ENCODE measurements around the gene ZFHX3. TPM values are rescaled to one million over a fixed set of nuclear protein-coding genes. Genes with fewer than 3 reads are reported as not detected.
A peak's percentile ranks its signal among the peaks of the same experiment; 100 is the strongest.

Gene ZFHX3
- total and polyA plus RNA-seq, 7 experiments from 2014 or later: 0.09 to 9.8 (median 1.7) TPM

DNA sequence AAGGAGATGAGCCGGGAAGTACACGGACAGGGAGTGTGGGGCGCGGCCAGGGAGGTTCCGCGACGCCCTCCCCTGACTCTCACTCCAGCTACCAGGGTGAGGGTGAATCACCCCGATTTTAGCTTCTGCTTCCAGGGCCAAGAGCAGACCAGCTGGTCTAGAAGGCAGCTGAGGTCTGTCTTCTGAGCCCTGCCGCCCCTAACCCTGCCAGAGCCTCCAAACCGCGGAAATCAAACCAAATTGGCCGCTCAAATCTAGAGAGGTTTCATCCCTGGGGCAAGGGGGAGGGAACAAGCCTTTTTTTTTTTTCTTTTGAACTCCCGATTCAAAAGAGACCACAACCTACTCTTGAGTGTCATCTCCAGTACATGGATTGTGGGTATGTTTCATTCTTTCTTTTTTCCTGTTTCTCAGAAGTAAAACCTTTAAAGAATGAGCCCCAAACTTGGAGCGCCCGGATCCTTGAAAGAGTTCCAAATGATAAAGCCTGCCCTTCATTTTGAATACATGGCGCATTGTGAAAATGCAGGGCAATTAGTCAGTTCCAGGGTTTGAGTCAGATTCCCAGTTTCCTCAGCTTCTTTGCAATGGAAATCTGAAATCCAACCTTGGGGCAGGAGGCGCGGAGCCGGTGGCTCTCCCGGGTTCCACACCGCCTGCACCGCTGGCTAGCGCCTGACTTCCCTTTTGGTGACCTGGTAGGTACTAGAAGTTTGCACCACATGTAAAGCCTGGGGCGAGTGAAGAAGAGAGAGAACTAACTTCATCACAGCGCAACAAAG is 16.5 kb upstream of the ZFHX3 start:
- H3K27me3 Mint-ChIP-seq: peaks cover 65 to 94% (median 74%) of the 10 kb centered on the region in 5 donors
- CTCF ChIA-PET: no interaction called here
- H3K4me3 Mint-ChIP-seq: peak overlapping the region in 5 of 10 donors; percentile 1 to 40 (median 27)

DNA sequence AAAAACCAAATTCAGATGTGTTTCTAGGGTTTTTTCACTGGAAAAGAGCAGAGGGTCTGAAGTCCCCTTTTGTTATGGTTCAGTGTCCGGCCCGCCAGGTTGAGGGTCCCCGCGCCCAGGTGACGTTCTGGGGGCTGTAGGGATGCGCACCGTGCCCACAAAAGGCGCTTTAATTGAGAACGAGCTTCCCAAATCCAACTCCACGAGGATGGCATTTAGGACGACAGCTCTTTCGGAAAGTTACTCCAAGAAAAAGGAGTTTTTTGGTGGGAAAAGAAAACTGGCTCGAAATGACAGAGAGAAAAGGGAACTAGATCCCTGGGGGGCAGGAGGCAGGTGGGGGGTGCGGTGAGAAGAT is 15.9 kb upstream of the ZFHX3 start:
- peaks cover 0 to 16% of the 10 kb centered on the region in 2 donors for H3K27me3 ChIP-seq (ENCODE audit: control insufficient read depth in 2 of 2, insufficient read depth in 2 of 2, low read length in 2 of 2)
- no peak for DNase-seq
- Mint-ChIP-seq H3K4me1 (peaks cover 10 to 24% (median 15%) of the 10 kb centered on the region in 7 donors), H3K4me3 (peak overlapping the region in 3 of 10 donors; percentile 1 to 40 (median 17)), H3K27ac (no peak overlapping the region), H3K27me3 (peaks cover 64 to 94% (median 75%) of the 10 kb centered on the region in 5 donors), H3K9me3 (no peaks in the 10 kb centered on the region), H3K36me3 (no peaks in the 10 kb centered on the region)
- H3K9me3 ChIP-seq (ENCODE audit: control insufficient read depth in 2 of 3, low read length in 3 of 3): no peaks in the 10 kb centered on the region
- ChIA-PET POLR2A (no interaction called here), CTCF (no interaction called here)
- no peak overlapping the region for H3K27ac ChIP-seq (ENCODE audit: low read depth, low read length)
- H3K4me3 ChIP-seq (ENCODE audit: low read length): no peak overlapping the region
- intact Hi-C loops (cut with micrococcal nuclease): no loop called here
- H3K4me1 ChIP-seq (ENCODE audit: control insufficient read depth in 2 of 2, insufficient read depth in 2 of 2, low read length in 2 of 2): no peaks in the 10 kb centered on the region
- no peak for ATAC-seq
- H3K36me3 ChIP-seq (ENCODE audit: control insufficient read depth in 2 of 3, insufficient read depth in 3 of 3, low read length in 3 of 3): no peaks in the 10 kb centered on the region

More for the DNA sequence above, 16.5 kb upstream of the ZFHX3 start:
- DNase-seq (no peak), ATAC-seq (peak; percentile 64)
- intact Hi-C loops (cut with micrococcal nuclease): no loop called here
- Histone ChIP-seq H3K36me3 (ENCODE audit: control insufficient read depth in 2 of 3, insufficient read depth in 3 of 3, low read length in 3 of 3) (no peaks in the 10 kb centered on the region), H3K4me1 (ENCODE audit: control insufficient read depth in 2 of 2, insufficient read depth in 2 of 2, low read length in 2 of 2) (no peaks in the 10 kb centered on the region), H3K27me3 (ENCODE audit: control insufficient read depth in 2 of 2, insufficient read depth in 2 of 2, low read length in 2 of 2) (peaks cover 0 to 16% of the 10 kb centered on the region in 2 donors), H3K9me3 (ENCODE audit: control insufficient read depth in 2 of 3, low read length in 3 of 3) (no peaks in the 10 kb centered on the region), H3K4me3 (ENCODE audit: low read length) (no peak overlapping the region), H3K27ac (ENCODE audit: low read depth, low read length) (no peak overlapping the region)
- POLR2A ChIA-PET: no interaction called here
- Mint-ChIP-seq H3K27ac (no peak overlapping the region), H3K9me3 (no peaks in the 10 kb centered on the region), H3K36me3 (no peaks in the 10 kb centered on the region), H3K4me1 (peaks cover 8 to 18% (median 9%) of the 10 kb centered on the region in 7 donors)

DNA sequence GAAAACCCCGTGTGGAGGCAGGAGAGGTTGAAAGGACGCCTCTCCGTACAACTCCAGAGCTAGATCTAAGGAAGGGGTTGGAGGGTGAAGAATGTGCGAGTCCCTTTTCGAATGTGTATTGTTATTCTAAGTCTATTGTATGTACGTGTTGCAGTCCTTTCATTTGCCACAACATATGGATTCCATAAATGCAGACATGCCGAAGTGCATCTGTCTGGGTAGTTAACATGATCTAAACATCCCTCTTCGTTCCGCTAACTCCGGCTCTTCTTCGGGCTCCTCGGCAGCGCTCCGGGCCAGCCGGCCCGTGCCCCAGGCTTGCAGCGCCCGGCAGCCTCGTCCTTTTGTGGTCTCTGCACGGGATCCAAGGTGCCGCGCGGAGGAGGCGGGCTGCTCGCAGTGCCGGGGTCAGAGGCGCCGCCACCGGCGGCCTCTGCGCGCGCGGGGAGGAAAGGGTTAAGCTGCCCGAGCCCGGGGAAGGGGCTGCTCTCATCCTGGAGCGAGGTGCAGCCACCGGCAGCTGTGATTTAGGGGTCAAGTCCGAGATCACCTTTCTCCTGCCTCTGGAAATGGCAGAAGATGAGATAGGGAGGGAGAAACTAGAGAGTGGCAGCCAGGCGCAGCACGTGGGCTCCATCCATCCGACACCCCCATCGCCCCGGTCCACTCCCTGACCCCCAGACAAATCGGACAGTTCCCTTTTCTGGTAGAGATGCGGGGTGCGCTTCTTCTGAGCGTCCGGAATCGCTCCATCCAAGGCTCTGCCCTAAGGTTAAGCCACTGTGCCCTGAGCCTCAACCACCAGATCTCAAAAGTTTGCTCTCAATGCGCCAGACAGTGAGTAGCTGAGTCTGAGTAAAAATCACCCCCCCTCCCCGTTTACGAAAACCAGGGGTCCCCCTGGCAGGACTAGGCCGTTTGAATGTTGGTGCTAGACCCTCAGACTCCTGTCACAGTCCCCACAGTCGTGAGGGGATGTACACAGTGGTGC is 15.1 kb upstream of the ZFHX3 start:
- Mint-ChIP-seq H3K27me3 (peaks cover 58 to 87% (median 69%) of the 10 kb centered on the region in 5 donors), H3K36me3 (no peaks in the 10 kb centered on the region), H3K9me3 (no peaks in the 10 kb centered on the region), H3K4me3 (peak overlapping the region in 3 of 10 donors; percentile 19 to 64 (median 59)), H3K27ac (no peak overlapping the region), H3K4me1 (peaks cover 10 to 24% (median 17%) of the 10 kb centered on the region in 7 donors)
- ChIA-PET POLR2A (no interaction called here), CTCF (no interaction called here)
- DNase-seq: no peak
- Histone ChIP-seq H3K4me3 (ENCODE audit: low read length) (no peak overlapping the region), H3K27ac (ENCODE audit: low read depth, low read length) (no peak overlapping the region), H3K9me3 (ENCODE audit: control insufficient read depth in 2 of 3, low read length in 3 of 3) (no peaks in the 10 kb centered on the region), H3K4me1 (ENCODE audit: control insufficient read depth in 2 of 2, insufficient read depth in 2 of 2, low read length in 2 of 2) (no peaks in the 10 kb centered on the region), H3K27me3 (ENCODE audit: control insufficient read depth in 2 of 2, insufficient read depth in 2 of 2, low read length in 2 of 2) (peaks cover 0 to 16% of the 10 kb centered on the region in 2 donors), H3K36me3 (ENCODE audit: control insufficient read depth in 2 of 3, insufficient read depth in 3 of 3, low read length in 3 of 3) (no peaks in the 10 kb centered on the region)
- intact Hi-C loops (cut with micrococcal nuclease): no loop called here
- no peak for ATAC-seq

DNA sequence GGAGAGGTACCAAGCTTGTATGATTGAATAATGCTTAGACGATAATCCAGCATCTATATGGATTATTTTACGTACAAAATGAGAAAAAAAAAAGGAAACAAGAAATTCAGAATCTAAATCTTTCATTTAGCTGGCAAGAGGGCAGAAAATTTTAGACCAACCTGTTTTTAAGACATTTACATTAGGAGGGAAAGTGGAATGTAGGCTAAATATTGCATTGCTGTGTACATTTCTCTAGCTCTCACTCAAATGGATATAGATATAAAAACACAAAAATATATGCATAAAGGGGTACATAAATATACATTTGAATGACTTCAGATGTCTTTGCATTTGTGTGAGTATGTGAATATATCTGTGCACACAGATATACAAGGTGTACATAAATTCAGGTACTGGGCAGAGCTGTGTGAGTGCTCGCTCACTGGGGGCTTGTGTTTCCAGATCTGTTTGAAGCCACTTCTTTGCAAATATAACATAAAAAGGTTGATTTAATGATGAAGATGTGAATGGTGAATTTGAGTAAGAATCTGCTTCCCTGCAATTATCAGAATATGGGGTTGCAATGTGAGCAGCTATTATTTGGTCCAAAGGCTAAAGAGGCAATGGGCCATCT is 14.2 kb upstream of the ZFHX3 start:
- H3K9me3 ChIP-seq (ENCODE audit: control insufficient read depth in 2 of 3, low read length in 3 of 3): no peaks in the 10 kb centered on the region
- H3K36me3 Mint-ChIP-seq: peaks cover 0 to 3% (median 1%) of the 10 kb centered on the region in 5 donors
- no peaks in the 10 kb centered on the region for H3K36me3 ChIP-seq (ENCODE audit: control insufficient read depth in 2 of 3, insufficient read depth in 3 of 3, low read length in 3 of 3)
- DNase-seq: no peak
- no peak for ATAC-seq
- peaks cover 13 to 28% (median 20%) of the 10 kb centered on the region in 7 donors for H3K4me1 Mint-ChIP-seq
- CTCF ChIA-PET: no interaction called here
- peaks cover 0 to 16% of the 10 kb centered on the region in 2 donors for H3K27me3 ChIP-seq (ENCODE audit: control insufficient read depth in 2 of 2, insufficient read depth in 2 of 2, low read length in 2 of 2)
- no peaks in the 10 kb centered on the region for H3K4me1 ChIP-seq (ENCODE audit: control insufficient read depth in 2 of 2, insufficient read depth in 2 of 2, low read length in 2 of 2)
- H3K9me3 Mint-ChIP-seq: peaks cover 0 to 3% (median 0%) of the 10 kb centered on the region in 11 donors
- POLR2A ChIA-PET: no interaction called here
- H3K27ac ChIP-seq (ENCODE audit: low read depth, low read length): no peak overlapping the region
- peaks cover 55 to 78% (median 65%) of the 10 kb centered on the region in 5 donors for H3K27me3 Mint-ChIP-seq
- peak overlapping the region in 2 of 10 donors; percentile 19 to 59 for H3K4me3 Mint-ChIP-seq
- H3K4me3 ChIP-seq (ENCODE audit: low read length): no peak overlapping the region
- intact Hi-C loops (cut with micrococcal nuclease): no loop called here
- no peak overlapping the region for H3K27ac Mint-ChIP-seq

DNA sequence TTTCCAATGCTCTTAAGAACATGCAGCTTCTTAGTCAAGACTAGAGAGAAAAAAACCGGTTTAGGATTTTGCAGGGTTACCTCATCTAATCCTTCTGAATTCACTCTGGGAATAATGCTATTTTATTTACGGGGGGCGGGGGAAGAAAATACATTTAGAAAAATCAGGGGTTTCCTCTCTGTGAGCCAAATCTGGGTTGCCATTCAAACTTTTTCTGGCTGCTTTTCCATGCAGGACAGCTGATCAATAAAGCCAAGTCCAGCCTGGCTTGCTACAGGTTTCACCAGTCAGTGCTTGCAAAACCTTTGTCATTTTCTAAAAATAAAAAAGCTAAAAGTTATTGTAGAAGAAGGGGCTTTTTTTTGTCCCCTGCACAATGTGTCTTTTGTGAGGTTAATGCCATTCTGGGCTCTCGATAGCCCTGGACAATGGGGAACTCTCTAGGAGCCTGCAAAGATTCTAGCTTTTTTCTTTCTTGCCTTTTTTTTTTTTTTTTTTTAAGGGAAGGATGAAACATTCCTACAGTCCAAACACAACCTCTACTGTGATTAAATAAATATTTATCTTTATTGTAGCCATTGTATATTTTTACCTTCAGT is 13.1 kb upstream of the ZFHX3 start:
- Histone ChIP-seq H3K27ac (ENCODE audit: low read depth, low read length) (no peak overlapping the region), H3K27me3 (ENCODE audit: control insufficient read depth in 2 of 2, insufficient read depth in 2 of 2, low read length in 2 of 2) (peaks cover 0 to 16% of the 10 kb centered on the region in 2 donors), H3K36me3 (ENCODE audit: control insufficient read depth in 2 of 3, insufficient read depth in 3 of 3, low read length in 3 of 3) (no peaks in the 10 kb centered on the region), H3K4me3 (ENCODE audit: low read length) (no peak overlapping the region), H3K4me1 (ENCODE audit: control insufficient read depth in 2 of 2, insufficient read depth in 2 of 2, low read length in 2 of 2) (peaks cover 0 to 3% of the 10 kb centered on the region in 2 donors), H3K9me3 (ENCODE audit: control insufficient read depth in 2 of 3, low read length in 3 of 3) (no peaks in the 10 kb centered on the region)
- peaks cover 0 to 5% (median 1%) of the 10 kb centered on the region in 5 donors for H3K36me3 Mint-ChIP-seq
- no peak overlapping the region for H3K27ac Mint-ChIP-seq
- peaks cover 63 to 79% (median 71%) of the 10 kb centered on the region in 5 donors for H3K27me3 Mint-ChIP-seq
- no peak overlapping the region for H3K4me3 Mint-ChIP-seq
- CTCF ChIA-PET: no interaction called here
- ATAC-seq (no peak), DNase-seq (no peak)
- POLR2A ChIA-PET: no interaction called here
- peaks cover 0 to 4% (median 0%) of the 10 kb centered on the region in 11 donors for H3K9me3 Mint-ChIP-seq
- intact Hi-C loops (cut with micrococcal nuclease): no loop called here
- H3K4me1 Mint-ChIP-seq: peaks cover 20 to 37% (median 25%) of the 10 kb centered on the region in 7 donors

Measured in naive thymus-derived CD4-positive, alpha-beta T cell (primary cell).